Stomach (tissue), 4 donors: ENCODE results near the gene BTK.

ENCODE experiments used
- POLR2A ChIP-seq, 4 donors: fragments of 450-650 bp; IDR thresholded peaks; one replicate each; pipeline ENCODE4 v1.6.1; 2016; ENCODE audit warnings: antibody characterized with exemption in 4 of 4, control low read depth in 2 of 4, mild to moderate bottlenecking in 1 of 4, moderate library complexity in 1 of 4
- POLR2AphosphoS5 ChIP-seq, 3 donors: sonication (generic); formaldehyde crosslinking; IDR thresholded peaks; one replicate each; pipeline ENCODE4 v1.6.1; 2016; ENCODE audit warnings: antibody characterized with exemption in 3 of 3
- TF ChIP-seq, protein P1 (sequence below), 7 experiments: fragments of 450-650 bp in 4 of 7; fragments of 200-600 bp in 3 of 7; sonication (generic) in 3 of 7; IDR thresholded peaks; one replicate each; pipeline ENCODE4 v1.5.1; 2016 to 2019; ENCODE audit warnings: antibody characterized with exemption in 7 of 7, control low read depth in 2 of 7, mild to moderate bottlenecking in 1 of 7

DNA sequence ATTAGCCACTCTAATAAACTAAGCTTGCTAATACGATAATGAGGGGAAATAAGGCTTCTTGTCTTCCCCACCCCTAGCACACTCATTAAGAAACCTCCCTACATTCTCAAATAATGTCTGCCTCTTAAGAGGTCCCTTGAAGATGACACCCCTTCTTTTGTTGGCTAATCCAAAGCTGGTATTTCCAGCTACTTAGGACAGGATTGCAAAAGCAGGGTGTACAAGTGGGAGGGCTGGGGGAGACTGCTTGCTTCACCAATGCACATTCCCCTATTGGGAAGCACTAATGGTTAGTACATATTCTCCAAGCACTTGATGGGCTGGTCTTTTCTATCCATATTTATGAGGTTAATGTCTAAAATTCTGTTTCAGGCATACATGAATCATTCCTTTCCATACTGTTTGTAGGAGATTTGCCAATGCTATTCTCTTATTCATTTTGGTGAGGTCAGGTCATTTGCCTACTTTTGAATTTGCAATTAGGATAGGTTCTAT is 20.6 kb downstream of the BTK start:
- no peak for TF ChIP-seq POLR2A (IDR thresholded peaks at IDR 0.05)
- TF ChIP-seq, protein P1, sequence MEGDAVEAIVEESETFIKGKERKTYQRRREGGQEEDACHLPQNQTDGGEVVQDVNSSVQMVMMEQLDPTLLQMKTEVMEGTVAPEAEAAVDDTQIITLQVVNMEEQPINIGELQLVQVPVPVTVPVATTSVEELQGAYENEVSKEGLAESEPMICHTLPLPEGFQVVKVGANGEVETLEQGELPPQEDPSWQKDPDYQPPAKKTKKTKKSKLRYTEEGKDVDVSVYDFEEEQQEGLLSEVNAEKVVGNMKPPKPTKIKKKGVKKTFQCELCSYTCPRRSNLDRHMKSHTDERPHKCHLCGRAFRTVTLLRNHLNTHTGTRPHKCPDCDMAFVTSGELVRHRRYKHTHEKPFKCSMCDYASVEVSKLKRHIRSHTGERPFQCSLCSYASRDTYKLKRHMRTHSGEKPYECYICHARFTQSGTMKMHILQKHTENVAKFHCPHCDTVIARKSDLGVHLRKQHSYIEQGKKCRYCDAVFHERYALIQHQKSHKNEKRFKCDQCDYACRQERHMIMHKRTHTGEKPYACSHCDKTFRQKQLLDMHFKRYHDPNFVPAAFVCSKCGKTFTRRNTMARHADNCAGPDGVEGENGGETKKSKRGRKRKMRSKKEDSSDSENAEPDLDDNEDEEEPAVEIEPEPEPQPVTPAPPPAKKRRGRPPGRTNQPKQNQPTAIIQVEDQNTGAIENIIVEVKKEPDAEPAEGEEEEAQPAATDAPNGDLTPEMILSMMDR (IDR thresholded peaks at IDR 0.05) = no peak
- TF ChIP-seq POLR2AphosphoS5 (IDR thresholded peaks at IDR 0.05) = no peak
